H7 (cell line): ENCODE results near the gene JMJD8. TPM values are rescaled to one million over a fixed set of nuclear protein-coding genes. Genes with fewer than 3 reads are reported as not detected.
A peak's percentile ranks its signal among the peaks of the same experiment; 100 is the strongest.

Source experiments
- DNase-seq: peaks from one replicate; pipeline ENCODE4 v3.0.0; 2012
- H3K27me3 ChIP-seq: 2 replicates; pipeline ENCODE4 v1.6.0; 2011; ENCODE audit warnings: mild to moderate bottlenecking, low read length; ENCODE audit not compliant: control insufficient read depth, insufficient read depth
- H3K36me3 ChIP-seq: replicated peaks from 2 replicates; pipeline ENCODE4 v1.5.1; 2011; ENCODE audit warnings: low read length; ENCODE audit not compliant: control insufficient read depth, insufficient read depth
- H3K4me3 ChIP-seq: 2 replicates; pipeline ENCODE4 v1.5.1; 2011; ENCODE audit warnings: low read depth, mild to moderate bottlenecking, control low read depth, low read length, moderate library complexity; ENCODE audit not compliant: insufficient read depth
- total RNA-seq: library from RNA; depleted of rRNA; stranded (reverse); fragments of >200 nt; shearing (Covaris generic); gene quantifications from 2 replicates; pipeline ENCODE4 v1.2.3, GENCODE V29; 2014

JMJD8 gene
- total RNA-seq, 1 experiment from 2014 or later: 88.2 TPM

DNA sequence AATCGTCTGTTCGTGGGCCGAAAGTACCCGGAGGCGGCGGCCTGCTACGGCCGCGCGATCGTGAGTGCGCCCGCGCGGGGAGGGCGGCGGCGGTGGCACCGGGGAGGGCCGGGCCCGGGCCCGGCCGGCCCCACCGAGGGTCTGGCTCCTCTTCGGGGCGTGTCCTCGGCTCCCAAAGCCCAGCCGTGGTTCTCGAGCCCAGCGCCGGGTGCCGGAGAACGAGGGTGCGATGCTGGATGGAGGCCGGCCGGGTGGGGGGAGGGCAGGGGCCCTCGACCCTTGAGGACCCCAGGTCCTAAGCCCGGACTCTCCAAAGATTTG lies 3.5 kb downstream of the JMJD8 start:
- H3K27me3 ChIP-seq: no peaks in the 10 kb centered on the region
- DNase-seq: peak; percentile 73
- H3K36me3 ChIP-seq: peaks cover 11% of the 10 kb centered on the region
- peak overlapping the region; percentile 90 for H3K4me3 ChIP-seq

DNA sequence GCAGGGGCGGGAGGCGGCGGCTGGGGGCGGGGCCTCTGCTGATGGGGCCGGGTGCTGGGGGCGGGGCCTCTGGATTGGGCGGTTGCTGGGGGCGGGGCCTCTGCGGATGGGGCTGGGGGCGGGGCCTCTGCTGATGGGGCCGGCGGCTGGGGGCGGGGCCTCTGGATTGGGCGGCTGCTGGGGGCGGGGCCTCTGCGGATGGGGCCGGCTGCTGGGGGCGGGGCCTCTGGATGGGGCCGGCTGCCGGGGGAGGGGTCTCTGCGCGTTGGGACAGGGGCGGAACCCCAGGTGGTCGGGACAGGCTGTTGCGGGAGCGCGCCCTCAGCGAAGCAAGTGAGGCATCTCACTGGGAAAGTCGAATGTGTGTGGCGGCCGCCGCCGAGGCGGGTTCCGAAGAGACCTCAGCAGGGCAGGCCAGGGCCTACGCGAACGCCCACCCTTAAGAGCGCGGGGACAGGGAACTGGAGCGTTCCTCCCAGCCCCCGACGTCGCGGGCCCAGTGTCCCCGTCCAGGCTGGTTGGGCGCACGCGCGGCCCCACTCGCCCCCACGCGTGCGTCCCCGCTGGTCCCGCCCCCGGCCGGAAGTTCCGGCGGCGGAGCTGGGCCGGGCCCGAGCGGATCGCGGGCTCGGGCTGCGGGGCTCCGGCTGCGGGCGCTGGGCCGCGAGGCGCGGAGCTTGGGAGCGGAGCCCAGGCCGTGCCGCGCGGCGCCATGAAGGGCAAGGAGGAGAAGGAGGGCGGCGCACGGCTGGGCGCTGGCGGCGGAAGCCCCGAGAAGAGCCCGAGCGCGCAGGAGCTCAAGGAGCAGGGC lies 4.1 kb downstream of the JMJD8 start, which contains the start of gene STUB1:
Gene STUB1 (plus strand): TSS at position 597 of the 811 bp plus-strand sequence. CDS start 116 bp downstream, at position 713.
- peak; percentile 99 for DNase-seq
- peaks cover 11% of the 10 kb centered on the region for H3K36me3 ChIP-seq
- H3K27me3 ChIP-seq: no peaks in the 10 kb centered on the region
- H3K4me3 ChIP-seq: peak within 1 kb of the TSS; percentile 90

DNA sequence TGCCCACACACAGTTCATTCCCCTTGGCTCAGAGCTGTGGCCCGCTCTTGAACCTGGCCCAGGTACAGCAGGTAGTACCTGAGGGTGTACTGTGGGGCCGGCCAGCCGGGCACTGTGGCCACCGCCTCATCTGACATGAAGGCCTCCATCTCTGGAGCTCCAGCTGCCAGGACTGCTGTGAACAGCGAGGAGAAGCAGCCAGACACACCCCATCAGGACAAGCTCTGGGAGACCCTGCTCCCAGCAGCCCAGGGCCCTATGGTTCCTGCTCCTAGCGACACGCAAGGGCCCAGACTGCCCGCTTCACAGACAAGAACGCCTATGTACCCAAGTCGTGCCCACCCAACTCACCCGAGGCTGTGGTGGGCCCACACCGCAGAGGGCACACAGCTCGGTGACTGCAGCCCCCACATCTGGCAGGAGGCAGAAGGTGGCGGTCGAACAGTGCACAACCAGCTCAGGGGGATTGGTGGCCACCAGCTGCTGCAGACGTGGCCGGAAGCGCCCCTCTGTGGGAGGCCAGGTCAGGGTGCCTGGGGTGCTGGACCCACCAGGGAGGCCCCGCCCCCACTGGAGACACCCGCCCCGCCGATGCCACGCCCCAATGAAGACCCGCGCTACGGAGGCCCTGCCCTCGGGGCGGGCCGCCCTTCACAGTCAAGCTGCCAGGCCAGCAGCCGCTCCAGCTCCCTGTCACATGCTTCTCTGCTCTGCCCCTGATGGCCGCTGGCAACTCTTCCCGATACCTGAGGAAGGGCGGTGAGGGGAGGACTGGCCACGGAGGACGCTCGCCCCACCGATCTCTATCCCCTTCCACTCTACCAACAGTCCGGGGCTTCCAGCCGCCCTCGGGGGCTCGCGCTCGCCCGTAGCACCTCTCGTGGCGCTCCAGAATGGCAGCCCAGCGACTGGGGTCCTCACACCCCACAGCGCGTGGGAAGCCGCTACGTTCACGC lies 5.0 kb downstream of the JMJD8 start:
- DNase-seq: peak; percentile 91
- Histone ChIP-seq H3K27me3 (no peaks in the 10 kb centered on the region), H3K4me3 (peak overlapping the region; percentile 65), H3K36me3 (peaks cover 11% of the 10 kb centered on the region)

DNA sequence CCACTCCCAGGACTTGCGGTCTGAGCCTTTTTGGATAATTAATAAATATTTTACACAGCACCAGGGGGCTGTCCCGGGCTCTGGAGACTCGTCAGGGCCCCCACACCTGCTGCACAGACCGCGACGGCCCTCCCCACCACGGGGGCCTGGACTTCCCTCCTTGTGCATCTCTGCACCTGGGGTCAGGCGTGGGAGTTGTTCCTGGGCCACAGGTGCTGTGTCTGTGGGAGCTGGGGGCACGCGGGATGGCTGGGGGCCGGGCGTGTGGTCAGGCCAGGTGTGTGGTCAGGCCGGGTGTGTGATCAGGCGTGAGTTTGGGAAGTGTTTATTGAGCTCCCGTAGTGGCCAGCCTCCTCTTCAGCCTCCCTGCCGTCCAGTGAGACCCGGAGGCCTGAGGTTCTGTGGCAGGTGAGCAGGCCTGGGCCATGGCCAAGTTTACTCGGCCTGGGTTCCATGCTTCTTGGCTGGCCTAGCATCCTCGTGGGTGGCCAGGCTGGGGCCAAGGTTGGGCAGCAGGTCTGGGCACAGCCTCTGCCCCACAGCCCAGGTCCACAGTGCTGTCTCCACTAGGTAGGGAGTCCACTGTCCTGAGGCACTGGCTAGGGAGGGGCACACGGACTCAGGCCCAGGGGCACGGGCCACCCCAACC lies 5.8 kb downstream of the JMJD8 start:
- Histone ChIP-seq H3K4me3 (no peak overlapping the region), H3K27me3 (no peaks in the 10 kb centered on the region), H3K36me3 (peaks cover 11% of the 10 kb centered on the region)
- no peak for DNase-seq

GRCh38 chr16:677316-678190 lies 6.6 kb downstream of the JMJD8 start:
- H3K36me3 ChIP-seq: peaks cover 13% of the 10 kb centered on the region
- H3K4me3 ChIP-seq: no peak overlapping the region
- H3K27me3 ChIP-seq: no peaks in the 10 kb centered on the region
- peak; percentile 89 for DNase-seq

- no peak overlapping the region for H3K4me3 ChIP-seq
- peaks cover 7% of the 10 kb centered on the region for H3K36me3 ChIP-seq
- no peaks in the 10 kb centered on the region for H3K27me3 ChIP-seq
- peak; percentile 76 for DNase-seq
These were observed 7.2 kb downstream of the JMJD8 start for GRCh38 chr16:676913-677312.

GRCh38 chr16:676565-676902 lies 7.6 kb downstream of the JMJD8 start:
- Histone ChIP-seq H3K27me3 (no peaks in the 10 kb centered on the region), H3K4me3 (no peak overlapping the region), H3K36me3 (peaks cover 5% of the 10 kb centered on the region)
- DNase-seq: no peak

- no peaks in the 10 kb centered on the region for H3K27me3 ChIP-seq
- no peak for DNase-seq
- peaks cover 6% of the 10 kb centered on the region for H3K36me3 ChIP-seq
- H3K4me3 ChIP-seq: peak overlapping the region; percentile 47; the same call in 1 of the 2 replicates
These were observed 8.1 kb downstream of the JMJD8 start for GRCh38 chr16:675884-676564.

DNA sequence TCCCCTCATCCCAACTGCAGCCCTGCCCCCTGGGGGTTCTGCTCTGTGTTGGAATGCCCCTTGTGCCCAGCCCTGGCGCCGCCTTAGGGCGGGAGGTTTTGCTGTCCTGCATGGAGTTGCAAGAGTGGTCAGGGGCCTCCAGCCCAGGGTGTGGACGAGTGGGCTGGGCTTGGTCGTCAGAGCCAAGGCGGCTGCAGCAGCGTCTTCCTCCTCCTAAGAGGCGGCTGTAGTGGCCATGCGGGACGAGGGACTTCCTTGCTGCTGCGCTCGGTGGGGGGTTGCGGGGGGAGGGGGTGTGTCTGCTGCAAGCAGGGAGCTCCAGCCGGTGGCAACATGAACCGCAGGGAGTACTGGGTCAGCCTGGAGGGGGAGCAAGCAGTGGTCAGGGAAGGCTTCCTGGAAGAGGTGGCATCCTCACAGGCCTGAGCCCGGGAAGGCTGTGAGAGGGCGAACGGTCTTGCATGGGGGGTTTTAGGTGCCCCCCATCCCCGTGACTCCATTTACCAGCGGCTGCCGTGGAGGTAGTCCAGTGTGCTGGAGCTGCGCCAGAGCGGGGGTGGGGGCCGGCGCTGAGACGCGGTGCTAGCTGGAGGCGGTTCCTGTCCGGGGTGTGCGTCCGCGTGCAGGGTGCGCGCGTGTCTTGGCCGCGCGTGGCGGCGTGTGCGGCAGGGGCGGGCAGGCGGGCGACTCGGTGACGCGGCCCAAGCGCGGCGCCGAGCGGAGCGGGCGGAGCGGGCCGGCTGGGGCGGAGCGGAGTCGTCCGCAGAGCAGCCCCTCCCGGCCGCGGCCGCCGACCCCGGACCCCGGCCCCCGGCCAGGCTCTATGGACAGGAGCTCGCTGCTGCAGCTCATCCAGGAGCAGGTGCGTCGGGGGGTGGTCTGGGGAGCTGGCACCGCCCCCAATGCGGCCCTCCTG lies 8.9 kb downstream of the JMJD8 start, which contains the start of gene RHBDL1:
Gene RHBDL1 (plus strand): TSS at position 704 of the 916 bp plus-strand sequence. CDS start 120 bp downstream, at position 824.
- H3K4me3 ChIP-seq: peak within 1 kb of the TSS; percentile 47
- H3K36me3 ChIP-seq: peaks cover 9% of the 10 kb centered on the region
- DNase-seq: peak; percentile 92
- H3K27me3 ChIP-seq: no peaks in the 10 kb centered on the region

- peaks cover 14% of the 10 kb centered on the region for H3K36me3 ChIP-seq
- DNase-seq: peak; percentile 69
- no peaks in the 10 kb centered on the region for H3K27me3 ChIP-seq
- H3K4me3 ChIP-seq: no peak overlapping the region
These were observed 9.8 kb downstream of the JMJD8 start for GRCh38 chr16:674214-674881.

DNA sequence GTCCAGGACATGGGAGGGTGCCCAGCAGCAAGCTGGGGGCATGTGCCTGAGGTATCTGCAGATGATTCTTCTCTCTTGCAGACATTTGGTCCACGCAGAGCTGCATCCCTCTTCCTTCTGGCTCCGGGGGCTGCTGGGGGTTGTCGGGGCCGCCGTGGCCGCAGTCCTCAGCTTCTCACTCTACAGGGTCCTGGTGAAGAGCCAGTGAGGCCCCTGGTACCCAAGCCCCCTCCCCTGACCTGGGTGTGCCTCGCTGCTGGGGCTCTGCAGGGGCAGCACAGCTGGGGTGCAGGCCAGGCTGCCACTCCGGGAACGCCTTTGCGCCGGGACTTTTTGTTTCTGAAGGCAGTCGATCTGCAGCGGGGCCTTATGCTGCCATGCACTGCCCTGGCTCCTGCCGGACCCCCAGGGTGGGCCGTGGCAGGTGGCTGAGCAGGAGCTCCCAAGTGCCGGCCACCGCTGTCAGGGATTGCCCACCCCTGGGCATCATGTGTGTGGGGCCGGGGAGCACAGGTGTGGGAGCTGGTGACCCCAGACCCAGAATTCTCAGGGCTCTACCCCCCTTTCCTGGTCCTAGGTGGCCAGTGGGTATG lies 10.6 kb downstream of the JMJD8 start:
- H3K4me3 ChIP-seq: no peak overlapping the region
- peaks cover 17% of the 10 kb centered on the region for H3K36me3 ChIP-seq
- DNase-seq: no peak
- no peaks in the 10 kb centered on the region for H3K27me3 ChIP-seq

DNA sequence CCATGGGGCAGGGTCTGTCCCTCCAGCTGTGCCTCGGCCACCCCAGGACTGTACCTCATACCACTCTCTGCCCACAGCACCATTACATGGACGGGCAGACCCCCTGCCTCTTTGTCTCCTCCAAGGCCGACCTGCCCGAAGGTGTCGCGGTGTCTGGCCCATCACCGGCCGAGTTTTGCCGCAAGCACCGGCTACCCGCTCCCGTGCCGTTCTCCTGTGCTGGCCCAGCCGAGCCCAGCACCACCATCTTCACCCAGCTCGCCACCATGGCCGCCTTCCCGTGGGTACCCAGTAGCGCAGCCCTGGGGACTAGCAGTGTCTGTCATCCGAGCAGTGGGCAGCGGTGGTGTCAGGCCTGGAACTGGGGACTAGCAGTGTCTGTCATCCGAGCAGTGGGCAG lies 11.3 kb downstream of the JMJD8 start:
- H3K27me3 ChIP-seq: no peaks in the 10 kb centered on the region
- no peak for DNase-seq
- peaks cover 17% of the 10 kb centered on the region for H3K36me3 ChIP-seq
- H3K4me3 ChIP-seq: no peak overlapping the region
